Neural cell (in vitro differentiated cells): ENCODE results near the gene GALNT10. TPM values are rescaled to one million over a fixed set of nuclear protein-coding genes. Genes with fewer than 3 reads are reported as not detected.

Source experiments
- H2AFZ ChIP-seq: fragments of 200-600, 300-800 bp; sonication (generic), shearing (Covaris generic); 2 replicates; pipeline ENCODE4 v1.6.0; 2014; ENCODE audit warnings: low read depth, mild to moderate bottlenecking, antibody characterized with exemption, low read length, moderate library complexity
- H3F3A ChIP-seq: fragments of 200-600 bp; shearing (Covaris generic); 2 replicates; pipeline ENCODE4 v1.6.1; 2016; ENCODE audit warnings: mild to moderate bottlenecking, moderate library complexity, mixed read lengths, antibody characterized with exemption, low read length; ENCODE audit not compliant: insufficient read depth, poor library complexity, severe bottlenecking
- H3K27ac ChIP-seq: fragments of 200-600, 300-800 bp; sonication (generic), shearing (Covaris generic); 2 replicates; pipeline ENCODE4 v1.5.1; 2014; ENCODE audit warnings: mild to moderate bottlenecking, low read length, moderate library complexity
- H3K27me3 ChIP-seq: fragments of 300-800, 200-600 bp; sonication (generic), shearing (Covaris generic); 2 replicates; pipeline ENCODE4 v1.6.0; 2014; ENCODE audit warnings: mild to moderate bottlenecking, low read depth, low read length, moderate library complexity; ENCODE audit not compliant: insufficient read depth
- H3K36me3 ChIP-seq: fragments of 300-800, 200-600 bp; sonication (generic), shearing (Covaris generic); 2 replicates; pipeline ENCODE4 v1.5.1; 2014; ENCODE audit warnings: mild to moderate bottlenecking, antibody characterized with exemption, low read length, moderate library complexity; ENCODE audit not compliant: insufficient read depth
- H3K4me2 ChIP-seq: fragments of 300-800, 200-600 bp; sonication (generic), shearing (Covaris generic); 2 replicates; pipeline ENCODE4 v1.6.0; 2014; ENCODE audit warnings: mild to moderate bottlenecking, low read length
- H3K4me3 ChIP-seq: fragments of 300-800, 200-600 bp; sonication (generic), shearing (Covaris generic); 2 replicates; pipeline ENCODE4 v1.5.1; 2014; ENCODE audit warnings: mild to moderate bottlenecking, low read length, moderate library complexity
- H3K79me2 ChIP-seq: fragments of 200-600 bp; shearing (Covaris generic); replicated peaks from 2 replicates; pipeline ENCODE4 v1.6.0; 2014; ENCODE audit warnings: mild to moderate bottlenecking, low read length, moderate library complexity; ENCODE audit not compliant: insufficient read depth
- H3K9ac ChIP-seq: fragments of 300-800, 200-600 bp; sonication (generic), shearing (Covaris generic); 2 replicates; pipeline ENCODE4 v1.6.1; 2016; ENCODE audit warnings: mild to moderate bottlenecking, low read length, mixed read lengths
- H3K9me2 ChIP-seq: fragments of 200-600 bp; shearing (Covaris generic); 2 replicates; pipeline ENCODE4 v1.6.1; 2016; ENCODE audit warnings: mild to moderate bottlenecking, low read length, mixed read lengths; ENCODE audit not compliant: insufficient read depth
- H3K9me3 ChIP-seq: fragments of 200-600, 300-800 bp; sonication (generic), shearing (Covaris generic); 2 replicates; pipeline ENCODE4 v1.6.1; 2016; ENCODE audit warnings: mild to moderate bottlenecking, mixed run types, low read length, moderate library complexity, mixed read lengths
- H4K20me1 ChIP-seq: fragments of 200-600 bp; shearing (Covaris generic); 2 replicates; pipeline ENCODE4 v1.6.1; 2016; ENCODE audit warnings: mild to moderate bottlenecking, mixed run types; ENCODE audit not compliant: insufficient read depth
- EP300 ChIP-seq: fragments of 450-650 bp; conservative IDR thresholded peaks from 2 replicates; pipeline ENCODE4 v1.6.1; 2014; ENCODE audit warnings: antibody characterized with exemption, mild to moderate bottlenecking, moderate library complexity; ENCODE audit not compliant: poor library complexity, severe bottlenecking
- EZH2 ChIP-seq: fragments of 200-600, 300-800 bp; shearing (Covaris generic), sonication (generic); IDR thresholded peaks from 2 replicates; pipeline ENCODE4 v1.6.1; 2014; ENCODE audit warnings: antibody characterized with exemption, low read length, borderline replicate concordance, mild to moderate bottlenecking; ENCODE audit not compliant: insufficient read depth, poor library complexity, severe bottlenecking
- MXI1 ChIP-seq: fragments of 450-650 bp; conservative IDR thresholded peaks from 2 replicates; pipeline ENCODE4 v1.6.1; 2014; ENCODE audit warnings: antibody characterized with exemption, mild to moderate bottlenecking; ENCODE audit not compliant: poor library complexity, severe bottlenecking
- POLR2AphosphoS5 ChIP-seq: IDR thresholded peaks from 2 replicates; pipeline ENCODE4 v1.6.1; 2012
- RAD21 ChIP-seq: fragments of 450-650 bp; conservative IDR thresholded peaks from 2 replicates; pipeline ENCODE4 v1.6.1; 2014; ENCODE audit warnings: antibody characterized with exemption, mild to moderate bottlenecking, moderate library complexity
- SMC3 ChIP-seq: fragments of 450-650 bp; conservative IDR thresholded peaks from 2 replicates; pipeline ENCODE4 v1.6.1; 2014; ENCODE audit warnings: antibody characterized with exemption, mild to moderate bottlenecking, moderate library complexity; ENCODE audit not compliant: poor library complexity
- TAF1 ChIP-seq: IDR thresholded peaks from 2 replicates; pipeline ENCODE4 v1.6.1; 2012; ENCODE audit warnings: low read depth
- polyA plus RNA-seq: library from polyadenylated mRNA; depleted of rRNA; stranded (reverse); fragments of >200 nt; gene quantifications from 2 replicates; pipeline ENCODE4 v1.2.3, GENCODE V29; 2014
- TF ChIP-seq, protein P1 (sequence below): fragments of 450-650 bp; IDR thresholded peaks from 2 replicates; pipeline ENCODE4 v1.5.1; 2014; ENCODE audit warnings: antibody characterized with exemption, mild to moderate bottlenecking, moderate library complexity; ENCODE audit not compliant: poor library complexity, severe bottlenecking
- TF ChIP-seq, protein P2 (sequence below): IDR thresholded peaks from 2 replicates; pipeline ENCODE4 v1.6.1; 2012; ENCODE audit warnings: borderline replicate concordance

The GALNT10 gene
- polyA plus RNA-seq, 1 donor from 2014 or later = 3.1 TPM

DNA sequence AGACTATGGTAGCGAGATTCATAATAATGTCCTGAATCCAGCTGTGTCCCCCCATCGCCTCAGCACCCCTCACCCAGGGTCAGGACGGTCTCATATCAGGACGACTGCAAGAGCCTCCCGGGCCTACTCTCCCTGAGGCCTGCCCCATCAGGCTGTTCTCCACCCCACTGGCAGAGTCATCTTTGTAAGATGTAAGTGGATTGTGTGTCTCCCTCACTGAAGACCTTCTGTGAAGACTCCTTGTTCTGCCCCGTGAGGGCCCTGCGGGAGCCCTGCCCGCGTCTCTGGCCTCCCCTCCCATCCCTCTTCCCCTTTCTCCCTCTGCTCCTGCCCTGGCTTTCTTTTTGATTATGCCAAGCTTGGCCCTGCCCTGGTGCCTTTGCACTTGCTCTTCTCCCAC lies 211.4 kb downstream of the GALNT10 start:
- H3K4me3 ChIP-seq = no peak overlapping the region
- no peak overlapping the region for H3K27ac ChIP-seq
- no peaks in the 10 kb centered on the region for H3K79me2 ChIP-seq
- TF ChIP-seq EP300 = no peak
- TF ChIP-seq, protein P1, sequence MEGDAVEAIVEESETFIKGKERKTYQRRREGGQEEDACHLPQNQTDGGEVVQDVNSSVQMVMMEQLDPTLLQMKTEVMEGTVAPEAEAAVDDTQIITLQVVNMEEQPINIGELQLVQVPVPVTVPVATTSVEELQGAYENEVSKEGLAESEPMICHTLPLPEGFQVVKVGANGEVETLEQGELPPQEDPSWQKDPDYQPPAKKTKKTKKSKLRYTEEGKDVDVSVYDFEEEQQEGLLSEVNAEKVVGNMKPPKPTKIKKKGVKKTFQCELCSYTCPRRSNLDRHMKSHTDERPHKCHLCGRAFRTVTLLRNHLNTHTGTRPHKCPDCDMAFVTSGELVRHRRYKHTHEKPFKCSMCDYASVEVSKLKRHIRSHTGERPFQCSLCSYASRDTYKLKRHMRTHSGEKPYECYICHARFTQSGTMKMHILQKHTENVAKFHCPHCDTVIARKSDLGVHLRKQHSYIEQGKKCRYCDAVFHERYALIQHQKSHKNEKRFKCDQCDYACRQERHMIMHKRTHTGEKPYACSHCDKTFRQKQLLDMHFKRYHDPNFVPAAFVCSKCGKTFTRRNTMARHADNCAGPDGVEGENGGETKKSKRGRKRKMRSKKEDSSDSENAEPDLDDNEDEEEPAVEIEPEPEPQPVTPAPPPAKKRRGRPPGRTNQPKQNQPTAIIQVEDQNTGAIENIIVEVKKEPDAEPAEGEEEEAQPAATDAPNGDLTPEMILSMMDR = no peak
- TF ChIP-seq EZH2 = no peak
- TF ChIP-seq TAF1 = no peak
- TF ChIP-seq, protein P2, sequence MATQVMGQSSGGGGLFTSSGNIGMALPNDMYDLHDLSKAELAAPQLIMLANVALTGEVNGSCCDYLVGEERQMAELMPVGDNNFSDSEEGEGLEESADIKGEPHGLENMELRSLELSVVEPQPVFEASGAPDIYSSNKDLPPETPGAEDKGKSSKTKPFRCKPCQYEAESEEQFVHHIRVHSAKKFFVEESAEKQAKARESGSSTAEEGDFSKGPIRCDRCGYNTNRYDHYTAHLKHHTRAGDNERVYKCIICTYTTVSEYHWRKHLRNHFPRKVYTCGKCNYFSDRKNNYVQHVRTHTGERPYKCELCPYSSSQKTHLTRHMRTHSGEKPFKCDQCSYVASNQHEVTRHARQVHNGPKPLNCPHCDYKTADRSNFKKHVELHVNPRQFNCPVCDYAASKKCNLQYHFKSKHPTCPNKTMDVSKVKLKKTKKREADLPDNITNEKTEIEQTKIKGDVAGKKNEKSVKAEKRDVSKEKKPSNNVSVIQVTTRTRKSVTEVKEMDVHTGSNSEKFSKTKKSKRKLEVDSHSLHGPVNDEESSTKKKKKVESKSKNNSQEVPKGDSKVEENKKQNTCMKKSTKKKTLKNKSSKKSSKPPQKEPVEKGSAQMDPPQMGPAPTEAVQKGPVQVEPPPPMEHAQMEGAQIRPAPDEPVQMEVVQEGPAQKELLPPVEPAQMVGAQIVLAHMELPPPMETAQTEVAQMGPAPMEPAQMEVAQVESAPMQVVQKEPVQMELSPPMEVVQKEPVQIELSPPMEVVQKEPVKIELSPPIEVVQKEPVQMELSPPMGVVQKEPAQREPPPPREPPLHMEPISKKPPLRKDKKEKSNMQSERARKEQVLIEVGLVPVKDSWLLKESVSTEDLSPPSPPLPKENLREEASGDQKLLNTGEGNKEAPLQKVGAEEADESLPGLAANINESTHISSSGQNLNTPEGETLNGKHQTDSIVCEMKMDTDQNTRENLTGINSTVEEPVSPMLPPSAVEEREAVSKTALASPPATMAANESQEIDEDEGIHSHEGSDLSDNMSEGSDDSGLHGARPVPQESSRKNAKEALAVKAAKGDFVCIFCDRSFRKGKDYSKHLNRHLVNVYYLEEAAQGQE = no peak
- no peak for TF ChIP-seq POLR2AphosphoS5
- no peak for TF ChIP-seq SMC3
- TF ChIP-seq RAD21 = no peak
- TF ChIP-seq MXI1 = no peak
- no peaks in the 10 kb centered on the region for H3F3A ChIP-seq
- no peaks in the 10 kb centered on the region for H3K36me3 ChIP-seq
- no peak overlapping the region for H2AFZ ChIP-seq
- H3K27me3 ChIP-seq = no peaks in the 10 kb centered on the region
- no peak overlapping the region for H3K9ac ChIP-seq
- no peaks in the 10 kb centered on the region for H3K9me2 ChIP-seq
- H3K9me3 ChIP-seq = no peaks in the 10 kb centered on the region
- no peak overlapping the region for H3K4me2 ChIP-seq
- no peaks in the 10 kb centered on the region for H4K20me1 ChIP-seq

DNA sequence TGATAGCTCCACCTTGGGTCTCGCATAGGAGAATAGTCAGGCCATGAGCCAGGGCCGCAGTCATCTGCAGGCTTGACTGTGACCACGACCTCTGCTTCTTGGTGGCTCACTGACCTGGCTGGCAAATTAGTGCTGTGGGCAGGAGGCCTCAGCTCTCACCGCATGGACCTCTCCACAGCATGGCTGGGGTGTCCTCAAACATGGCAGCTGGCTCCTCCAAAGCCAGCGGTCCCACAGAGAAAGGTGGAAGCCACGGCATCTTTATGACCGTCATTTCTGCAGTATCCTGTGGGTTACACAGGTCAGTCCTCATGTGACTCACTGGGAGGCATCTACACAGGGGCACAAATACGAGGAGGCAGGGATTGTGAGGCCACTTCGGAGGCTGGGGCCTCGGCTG lies 212.1 kb downstream of the GALNT10 start:
- Histone ChIP-seq H3K4me3 (no peak overlapping the region), H3K36me3 (no peaks in the 10 kb centered on the region), H4K20me1 (no peaks in the 10 kb centered on the region), H3K79me2 (no peaks in the 10 kb centered on the region), H3K27me3 (no peaks in the 10 kb centered on the region), H2AFZ (no peak overlapping the region), H3K9me2 (no peaks in the 10 kb centered on the region), H3K9me3 (no peaks in the 10 kb centered on the region), H3K9ac (no peak overlapping the region), H3K4me2 (no peak overlapping the region), H3F3A (no peaks in the 10 kb centered on the region), H3K27ac (no peak overlapping the region)
- TF ChIP-seq, protein P2 = no peak
- TF ChIP-seq MXI1 (no peak), RAD21 (no peak), EZH2 (no peak), SMC3 (no peak), TAF1 (no peak), EP300 (no peak), POLR2AphosphoS5 (no peak)
- TF ChIP-seq, protein P1 = no peak
